HL-60/S4 (cell line): ENCODE data around the gene TTC33.
"Not testable (repeated sequence)": the region's sequence is repeated elsewhere in the genome, so short reads cannot be mapped to it uniquely, and the experiment has no call there.

Source experiments
- in situ Hi-C: fragments of 300-500 bp; cut with MboI; formaldehyde crosslinking; loops from 2 replicates; pipeline ENCODE4 v1.14.3; 2022; ENCODE audit warnings: low sequenced_read_pairs

The TTC33 gene

DNA sequence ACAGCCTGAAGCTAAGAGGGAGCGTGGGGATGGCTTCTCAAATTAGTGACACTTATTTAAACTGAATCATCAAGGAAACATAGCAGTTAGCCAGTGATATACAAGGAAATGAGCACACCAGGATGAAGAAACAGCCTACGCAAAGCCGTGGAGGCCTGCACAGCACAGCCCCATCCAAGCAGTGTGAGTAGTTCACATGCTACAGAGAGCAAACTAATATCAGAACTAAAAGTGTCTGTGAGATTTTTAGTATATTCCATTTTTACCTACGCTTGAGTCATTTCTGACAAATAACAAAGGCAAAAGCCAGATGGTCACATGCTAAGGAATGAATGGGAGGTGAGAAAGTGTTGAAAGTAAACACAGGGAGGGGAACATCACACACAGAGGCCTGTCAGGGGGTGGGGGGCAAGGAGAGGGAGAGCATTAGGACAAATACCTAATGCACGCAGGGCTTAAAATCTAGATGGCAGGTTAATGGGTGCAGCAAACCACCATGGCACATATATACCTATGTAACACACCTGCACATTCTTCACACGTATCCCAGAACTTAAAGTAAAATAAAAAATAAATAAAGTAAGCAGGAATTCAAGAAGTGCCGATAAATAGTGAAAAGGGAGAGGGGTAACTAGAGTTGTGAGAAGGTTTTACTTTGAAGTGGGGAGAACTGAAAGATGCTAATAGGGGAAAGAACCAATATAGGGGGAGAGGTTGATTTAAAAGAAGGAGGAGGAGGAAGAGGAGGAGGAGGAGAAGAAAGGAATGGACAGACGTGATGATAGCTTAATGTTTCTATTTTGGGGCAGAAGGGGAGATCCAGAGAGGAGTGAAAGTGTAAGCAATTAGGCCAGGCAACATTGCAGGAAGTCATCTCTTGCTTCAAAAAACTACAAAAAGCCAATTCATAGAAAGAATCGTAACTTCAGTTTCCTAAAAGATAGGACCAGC is 177.0 kb downstream of the TTC33 start:
- in situ Hi-C loops, result no loop called here

GRCh38 chr5:40577718-40578117 is 178.0 kb downstream of the TTC33 start:
- in situ Hi-C loops, result no loop called here

DNA sequence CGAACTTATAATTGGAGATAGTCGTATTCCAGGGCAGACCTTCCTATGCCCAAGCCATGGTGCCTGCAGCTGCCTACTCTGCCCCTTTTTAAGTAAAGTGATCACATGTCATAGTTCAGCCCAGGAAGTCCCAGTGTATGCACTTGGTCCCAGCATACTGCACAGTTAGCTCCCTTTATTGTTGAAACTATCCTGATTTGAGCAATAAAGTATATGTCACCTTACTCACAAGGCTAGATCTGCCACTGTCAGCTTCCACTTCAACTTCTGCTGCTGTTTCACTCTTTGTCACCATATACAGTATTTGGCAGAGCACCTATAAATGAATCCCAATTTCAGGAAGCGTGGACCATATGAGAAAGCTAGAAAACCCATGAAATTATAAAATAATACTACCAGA is 179.8 kb downstream of the TTC33 start:
- in situ Hi-C loops, result no loop called here

DNA sequence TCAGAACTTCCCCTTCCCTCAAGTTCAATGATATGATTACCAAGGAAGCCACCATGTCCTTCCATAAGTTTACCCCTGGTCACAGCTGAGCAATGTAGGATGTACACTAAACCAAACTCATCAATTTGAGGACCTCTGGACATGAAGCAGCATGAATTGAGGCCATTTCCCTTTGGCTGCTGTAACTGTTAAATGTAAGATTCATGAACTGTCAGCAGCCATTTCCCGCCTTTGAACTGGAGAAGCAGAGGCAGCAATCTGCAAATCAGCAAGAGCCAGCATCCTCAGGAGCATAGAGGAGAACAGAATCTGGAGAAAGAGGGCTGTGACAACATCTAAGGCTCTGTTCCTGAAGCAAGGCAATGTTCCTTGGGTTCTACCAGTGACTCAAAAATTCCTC is 180.3 kb downstream of the TTC33 start:
- in situ Hi-C loops, result no loop called here

GRCh38 chr5:40572937-40573336 is 182.8 kb downstream of the TTC33 start:
- in situ Hi-C loops, result no loop called here

DNA sequence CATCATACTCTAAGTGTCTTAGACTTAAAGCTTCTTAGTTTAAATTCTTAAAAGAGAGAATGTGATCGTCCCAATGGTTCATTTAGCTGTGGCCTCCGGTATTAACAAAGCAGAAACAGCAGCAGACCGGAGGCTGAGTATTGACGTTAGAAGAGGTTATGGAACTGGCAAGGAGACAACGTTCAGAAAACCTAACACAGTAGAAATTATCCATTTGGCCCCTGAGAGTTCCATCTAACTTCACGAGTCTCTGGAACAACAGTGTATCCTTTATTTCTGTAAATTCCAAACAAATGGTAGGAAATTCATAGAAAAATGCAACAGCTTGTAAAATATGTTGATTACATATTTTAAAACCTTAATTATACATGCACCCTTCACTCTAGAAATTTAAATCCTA is 183.4 kb downstream of the TTC33 start:
- in situ Hi-C loops, result no loop called here

GRCh38 chr5:40571729-40572128 is 184.0 kb downstream of the TTC33 start:
- in situ Hi-C loops, result no loop called here

DNA sequence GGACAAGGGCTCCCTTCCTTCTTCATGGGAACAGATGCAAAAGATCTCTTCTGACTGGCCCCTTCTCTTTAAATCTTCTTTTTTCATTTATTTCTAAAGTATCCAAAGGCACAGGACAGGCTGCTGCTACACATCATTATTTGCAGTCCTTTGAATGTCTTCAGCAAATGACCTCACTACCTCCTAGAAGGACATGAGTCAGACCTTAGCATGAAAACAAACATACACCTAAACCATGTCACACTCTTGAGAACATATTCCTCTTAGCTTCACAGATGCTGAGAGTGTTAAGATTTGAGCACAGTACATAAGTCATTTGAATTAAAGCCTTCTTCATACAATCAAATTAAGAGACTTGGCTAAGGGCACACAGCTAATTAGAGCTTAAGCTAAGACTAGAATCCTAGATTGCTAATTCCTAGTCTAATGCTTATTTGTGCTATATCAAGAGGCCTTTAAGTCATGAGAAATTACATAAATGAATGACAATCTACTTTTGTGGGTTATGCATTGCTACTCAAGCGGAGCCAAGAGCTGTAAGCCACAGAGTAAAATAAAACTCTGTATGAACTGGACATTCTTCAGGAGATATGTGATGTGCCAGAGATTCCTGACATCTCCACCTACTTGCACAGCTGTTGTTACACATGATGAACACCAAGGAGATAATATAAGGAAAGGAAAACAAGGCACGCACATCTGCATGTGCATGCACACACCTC is 185.2 kb downstream of the TTC33 start:
- in situ Hi-C loops, result no loop called here

DNA sequence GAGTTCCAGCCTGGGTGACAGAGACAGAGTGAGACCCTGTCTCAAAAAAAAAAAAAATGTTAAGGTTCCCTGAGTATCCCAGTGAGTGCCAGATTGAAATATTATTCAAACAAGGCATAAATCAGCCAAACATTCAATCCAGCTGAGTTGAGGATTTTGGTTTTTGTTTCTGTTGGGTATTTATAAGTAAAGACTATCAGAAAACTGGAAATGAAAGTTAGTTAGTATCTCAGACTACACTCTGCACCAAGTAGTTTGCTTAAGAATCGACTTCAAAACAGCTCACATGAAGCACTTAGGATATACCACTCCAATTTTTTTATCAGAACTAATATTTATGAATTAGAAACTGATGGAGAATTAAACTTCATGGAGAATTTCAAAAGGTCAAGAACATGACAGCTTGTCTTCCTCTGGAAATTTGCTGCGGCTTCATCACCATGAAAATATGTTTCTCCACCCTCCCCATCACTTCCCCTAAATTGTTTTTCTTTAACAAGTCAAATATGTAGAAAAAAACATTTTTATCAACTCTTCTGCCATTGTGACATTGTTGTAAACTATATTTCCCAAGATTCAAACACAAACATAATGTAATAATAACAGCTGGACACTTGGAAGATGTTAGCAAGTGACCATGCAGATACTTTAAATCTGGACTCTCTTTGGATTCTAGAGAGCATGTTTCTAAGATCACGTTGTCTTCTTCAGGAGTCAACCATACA is 186.1 kb downstream of the TTC33 start:
- in situ Hi-C loops, result no loop called here

- in situ Hi-C loops, result no loop called here
These were observed 187.2 kb downstream of the TTC33 start for GRCh38 chr5:40568548-40568947.

DNA sequence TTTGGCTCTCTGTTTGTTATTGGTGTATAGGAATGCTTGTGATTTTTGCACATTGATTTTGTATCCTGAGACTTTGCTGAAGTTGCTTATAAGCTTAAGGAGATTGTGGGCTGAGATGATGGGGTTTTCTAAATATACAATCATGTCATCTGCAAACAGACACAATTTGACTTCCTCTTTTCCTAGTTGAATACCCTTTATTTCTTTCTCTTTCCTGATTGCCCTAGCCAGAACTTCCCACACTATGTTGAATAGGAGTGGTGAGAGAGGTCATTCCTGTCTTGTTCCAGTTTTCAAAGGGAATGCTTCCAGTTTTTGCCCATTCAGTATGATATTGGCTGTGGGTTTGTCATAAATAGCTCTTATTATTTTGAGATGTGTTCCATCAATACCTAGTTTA is 192.6 kb downstream of the TTC33 start:
- in situ Hi-C loops, result not testable (repeated sequence)

GRCh38 chr5:40560474-40561110 is 195.2 kb downstream of the TTC33 start:
- in situ Hi-C loops, result no loop called here

- in situ Hi-C loops, result no loop called here
These were observed 196.5 kb downstream of the TTC33 start for GRCh38 chr5:40559306-40559705.

DNA sequence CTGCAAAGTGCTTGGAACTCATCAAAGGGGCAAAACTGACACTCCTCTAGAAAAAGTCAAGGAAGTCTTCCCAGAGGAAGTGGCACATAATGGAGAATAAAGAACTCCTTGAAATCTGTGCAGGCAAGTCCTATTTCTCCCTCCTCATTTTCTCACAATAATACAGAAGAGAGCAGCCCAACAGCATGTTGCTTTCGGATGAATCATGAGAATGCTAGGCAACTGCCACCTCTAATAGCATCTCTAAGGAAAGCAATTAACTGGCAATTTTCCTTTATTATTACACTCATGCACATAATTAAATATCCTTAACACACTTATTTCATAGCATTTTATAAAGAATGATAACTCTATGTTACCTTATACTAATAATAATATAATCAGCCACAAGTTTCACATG is 198.3 kb downstream of the TTC33 start:
- in situ Hi-C loops, result no loop called here

- in situ Hi-C loops, result no loop called here
These were observed 198.9 kb downstream of the TTC33 start for GRCh38 chr5:40556811-40557210.

GRCh38 chr5:40555886-40556285 is 199.9 kb downstream of the TTC33 start:
- in situ Hi-C loops, result no loop called here

- in situ Hi-C loops, result no loop called here
These were observed 200.9 kb downstream of the TTC33 start for GRCh38 chr5:40554813-40555212.

DNA sequence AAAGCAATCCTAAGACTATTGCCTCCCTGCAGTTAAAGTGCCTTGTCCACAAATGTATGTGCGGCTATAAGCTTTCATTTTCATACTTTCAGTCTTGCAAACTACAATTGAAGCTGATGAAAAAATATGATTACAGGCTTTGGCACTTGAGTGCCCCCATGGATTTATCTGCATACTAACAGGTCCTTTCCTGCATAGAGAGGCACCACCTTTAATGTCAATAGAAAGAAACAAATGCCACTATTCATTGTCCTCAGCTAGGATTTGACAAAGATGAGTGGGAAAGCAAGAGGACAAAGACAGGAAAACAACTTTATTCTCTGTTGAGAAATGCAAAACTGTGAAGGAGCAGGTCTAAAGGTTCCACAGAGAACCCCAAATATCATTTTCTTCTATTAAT is 201.7 kb downstream of the TTC33 start:
- in situ Hi-C loops, result no loop called here

- in situ Hi-C loops, result no loop called here
These were observed 202.8 kb downstream of the TTC33 start for GRCh38 chr5:40552981-40553380.

DNA sequence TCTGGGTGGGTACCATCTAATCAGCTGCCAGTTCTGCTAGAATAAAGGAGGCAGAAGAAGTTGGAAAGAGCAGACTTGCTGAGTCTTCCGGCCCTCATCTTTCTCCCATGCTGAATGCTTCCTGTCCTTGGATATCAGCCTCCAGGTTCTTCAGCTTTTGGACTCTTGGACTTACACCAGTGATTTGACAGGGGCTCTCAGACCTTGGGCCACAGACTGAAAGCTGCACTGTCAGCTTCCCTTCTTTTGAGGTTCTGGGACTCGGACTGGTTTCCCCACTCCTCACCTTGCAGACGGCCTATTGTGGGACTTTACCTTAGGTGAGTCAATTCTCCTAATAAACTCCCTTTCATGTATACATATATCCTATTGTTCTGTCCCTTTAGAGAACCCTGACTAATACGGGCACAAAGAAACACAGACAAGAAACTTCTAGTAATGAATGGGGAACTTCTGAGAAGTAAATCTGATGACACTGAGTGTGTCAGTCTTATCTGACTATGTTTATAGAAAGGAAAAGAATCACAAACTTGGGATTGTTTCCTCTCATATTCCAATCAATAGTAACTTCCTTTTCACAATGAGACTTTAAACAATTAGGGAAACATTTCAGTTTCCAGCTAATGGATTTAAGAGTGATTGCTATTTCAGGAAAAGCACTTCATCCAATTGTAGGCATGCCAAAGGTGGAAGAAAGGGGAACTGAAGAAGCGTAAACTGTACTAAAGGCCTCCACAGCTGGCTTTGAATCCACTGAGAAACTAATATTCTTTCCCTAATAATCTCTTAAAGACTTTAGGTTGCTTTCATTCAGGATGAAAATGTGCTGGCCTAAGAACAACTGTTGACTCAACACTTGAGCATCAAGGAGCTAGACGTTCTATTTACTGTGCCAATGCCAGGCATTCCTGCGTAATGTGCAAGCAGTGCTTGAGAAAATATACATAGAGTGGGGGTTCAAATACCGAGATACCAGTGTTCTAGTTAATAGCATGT is 204.0 kb downstream of the TTC33 start:
- in situ Hi-C loops, result no loop called here
